ENCODE measurements around the gene AGTPBP1.

GRCh38 chr9:85530721-85531120, 211.0 kb downstream of the AGTPBP1 start:
- TF ChIP-seq REST (IDR thresholded peaks at IDR 0.05; ENCODE audit: unreplicated experiment) = no peak
- TF ChIP-seq EZH2 (IDR thresholded peaks at IDR 0.05; ENCODE audit: low read depth, unreplicated experiment) = no peak
- no peak for TF ChIP-seq POLR2AphosphoS5 (IDR thresholded peaks at IDR 0.05; ENCODE audit: low read depth)
- TF ChIP-seq ETS1 (IDR thresholded peaks at IDR 0.05) = no peak
- TF ChIP-seq CTCF (conservative IDR thresholded peaks at IDR 0.05; ENCODE audit: low read depth in 2 of 2) = no peak
- no peak for TF ChIP-seq STAT1 (IDR thresholded peaks at IDR 0.05; ENCODE audit: unreplicated experiment)
- no peak for TF ChIP-seq CREB1 (CRISPR knock-in tag; IDR thresholded peaks at IDR 0.05; ENCODE audit: low read depth)
- no peak for TF ChIP-seq EZH2phosphoT487 (IDR thresholded peaks at IDR 0.05; ENCODE audit: unreplicated experiment)
